ENCODE results near the gene HBP1.

Gene HBP1

DNA sequence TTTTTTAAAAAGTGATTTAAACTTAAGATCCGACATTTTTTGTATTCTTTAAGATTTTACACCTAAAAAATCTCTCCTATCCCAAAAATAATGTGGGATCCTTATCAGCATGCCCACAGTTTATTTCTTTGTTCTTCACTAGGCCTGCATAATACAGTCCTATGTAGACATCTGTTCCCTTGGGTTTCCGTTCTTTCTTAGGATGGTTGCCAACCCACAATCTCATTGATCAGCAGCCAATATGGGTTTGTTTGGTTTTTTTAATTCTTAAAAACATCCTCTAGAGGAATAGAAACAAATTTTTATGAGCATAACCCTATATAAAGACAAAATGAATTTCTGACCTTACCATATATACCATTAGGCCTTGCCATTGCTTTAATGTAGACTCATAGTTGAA, 8.4 kb upstream of the HBP1 start:
- intact Hi-C loops (cut with DNase I; ENCODE audit: low total_unique reads): no loop called here
- H3K9me3 ChIP-seq: no peaks in the 10 kb centered on the region

DNA sequence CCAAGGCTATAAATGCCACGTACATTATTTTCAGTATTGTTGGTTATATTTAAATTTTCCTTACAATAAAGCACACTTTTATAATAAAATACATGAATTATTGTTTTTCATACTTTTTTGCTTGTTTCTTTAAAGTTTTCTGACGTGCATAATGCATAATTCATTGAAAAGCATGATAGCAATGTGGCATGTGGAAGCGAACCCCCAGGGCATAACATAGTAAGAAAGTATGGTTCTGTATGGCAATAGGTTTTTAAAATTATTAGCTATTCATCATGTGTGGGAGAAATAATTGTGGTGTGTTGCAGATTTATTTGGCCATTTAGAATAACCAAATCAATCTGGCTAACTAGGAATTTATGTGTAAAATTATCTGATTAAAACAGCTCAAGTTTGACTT, 7.4 kb upstream of the HBP1 start:
- TF ChIP-seq, protein P1, sequence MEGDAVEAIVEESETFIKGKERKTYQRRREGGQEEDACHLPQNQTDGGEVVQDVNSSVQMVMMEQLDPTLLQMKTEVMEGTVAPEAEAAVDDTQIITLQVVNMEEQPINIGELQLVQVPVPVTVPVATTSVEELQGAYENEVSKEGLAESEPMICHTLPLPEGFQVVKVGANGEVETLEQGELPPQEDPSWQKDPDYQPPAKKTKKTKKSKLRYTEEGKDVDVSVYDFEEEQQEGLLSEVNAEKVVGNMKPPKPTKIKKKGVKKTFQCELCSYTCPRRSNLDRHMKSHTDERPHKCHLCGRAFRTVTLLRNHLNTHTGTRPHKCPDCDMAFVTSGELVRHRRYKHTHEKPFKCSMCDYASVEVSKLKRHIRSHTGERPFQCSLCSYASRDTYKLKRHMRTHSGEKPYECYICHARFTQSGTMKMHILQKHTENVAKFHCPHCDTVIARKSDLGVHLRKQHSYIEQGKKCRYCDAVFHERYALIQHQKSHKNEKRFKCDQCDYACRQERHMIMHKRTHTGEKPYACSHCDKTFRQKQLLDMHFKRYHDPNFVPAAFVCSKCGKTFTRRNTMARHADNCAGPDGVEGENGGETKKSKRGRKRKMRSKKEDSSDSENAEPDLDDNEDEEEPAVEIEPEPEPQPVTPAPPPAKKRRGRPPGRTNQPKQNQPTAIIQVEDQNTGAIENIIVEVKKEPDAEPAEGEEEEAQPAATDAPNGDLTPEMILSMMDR (IDR thresholded peaks at IDR 0.05): no peak
- no peaks in the 10 kb centered on the region for H3K27me3 ChIP-seq
- intact Hi-C loops (cut with DNase I; ENCODE audit: low total_unique reads): no loop called here
- H3K4me1 ChIP-seq: no peaks in the 10 kb centered on the region
- H3K4me3 ChIP-seq: no peak overlapping the region
- DNase-seq: no peak
- no peaks in the 10 kb centered on the region for H3K9me3 ChIP-seq
- H3K36me3 ChIP-seq: no peaks in the 10 kb centered on the region
- H3K27ac ChIP-seq: no peak overlapping the region

More for the DNA sequence above, 8.4 kb upstream of the HBP1 start:
- Histone ChIP-seq H3K4me3 (no peak overlapping the region), H3K36me3 (no peaks in the 10 kb centered on the region), H3K4me1 (no peaks in the 10 kb centered on the region), H3K27me3 (no peaks in the 10 kb centered on the region), H3K27ac (no peak overlapping the region)
- TF ChIP-seq, protein P1 (IDR thresholded peaks at IDR 0.05): no peak
- DNase-seq: no peak

DNA sequence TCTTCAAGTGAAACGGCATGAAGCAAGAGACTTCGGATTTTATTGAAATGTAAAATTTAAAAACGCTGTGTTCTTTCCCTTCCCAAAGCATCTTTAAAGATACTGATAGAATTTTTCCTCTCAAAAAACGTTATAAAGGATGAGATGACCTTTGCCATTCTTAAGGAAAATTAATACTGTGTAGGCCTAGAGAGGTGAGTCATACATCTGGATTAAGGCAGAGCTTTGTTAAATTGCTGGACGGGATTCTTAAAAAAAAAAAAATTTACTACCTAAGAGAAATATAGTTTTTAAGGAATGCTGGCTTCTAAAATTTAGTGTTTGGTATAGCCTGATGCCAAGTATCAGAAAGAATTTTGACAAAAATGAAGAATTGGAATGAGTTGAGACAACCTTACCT, 6.3 kb upstream of the HBP1 start:
- no peaks in the 10 kb centered on the region for H3K9me3 ChIP-seq
- TF ChIP-seq, protein P1 (IDR thresholded peaks at IDR 0.05): no peak
- no peak overlapping the region for H3K27ac ChIP-seq
- peaks cover 0 to 8% (median 0%) of the 10 kb centered on the region in 4 donors for H3K4me1 ChIP-seq
- DNase-seq: no peak
- no peaks in the 10 kb centered on the region for H3K27me3 ChIP-seq
- no peaks in the 10 kb centered on the region for H3K36me3 ChIP-seq
- intact Hi-C loops (cut with DNase I; ENCODE audit: low total_unique reads): no loop called here
- H3K4me3 ChIP-seq: no peak overlapping the region

DNA sequence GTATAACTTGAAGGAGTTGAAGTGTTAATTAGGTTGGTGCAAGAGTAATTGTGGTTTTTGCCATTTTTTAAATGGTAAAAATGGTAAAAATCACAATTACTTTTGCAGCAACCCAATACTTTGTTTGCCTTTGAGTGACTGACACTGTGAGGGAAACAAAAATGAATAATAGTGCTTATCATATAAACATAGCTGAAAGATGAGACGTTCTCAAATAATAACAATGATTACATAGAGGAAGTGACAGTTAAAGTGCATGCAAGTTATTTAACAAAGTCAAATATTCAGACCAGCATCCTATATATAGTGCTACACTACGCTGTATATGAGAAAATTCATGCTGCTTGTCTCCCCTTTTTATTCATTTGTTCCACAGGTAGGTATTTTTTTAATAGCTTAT, 4.7 kb upstream of the HBP1 start:
- Histone ChIP-seq H3K27ac (no peak overlapping the region), H3K4me1 (peaks cover 0 to 8% (median 0%) of the 10 kb centered on the region in 4 donors), H3K27me3 (no peaks in the 10 kb centered on the region), H3K9me3 (no peaks in the 10 kb centered on the region), H3K36me3 (no peaks in the 10 kb centered on the region), H3K4me3 (no peak overlapping the region)
- DNase-seq: no peak
- intact Hi-C loops (cut with DNase I; ENCODE audit: low total_unique reads): no loop called here
- TF ChIP-seq, protein P1 (IDR thresholded peaks at IDR 0.05): no peak

DNA sequence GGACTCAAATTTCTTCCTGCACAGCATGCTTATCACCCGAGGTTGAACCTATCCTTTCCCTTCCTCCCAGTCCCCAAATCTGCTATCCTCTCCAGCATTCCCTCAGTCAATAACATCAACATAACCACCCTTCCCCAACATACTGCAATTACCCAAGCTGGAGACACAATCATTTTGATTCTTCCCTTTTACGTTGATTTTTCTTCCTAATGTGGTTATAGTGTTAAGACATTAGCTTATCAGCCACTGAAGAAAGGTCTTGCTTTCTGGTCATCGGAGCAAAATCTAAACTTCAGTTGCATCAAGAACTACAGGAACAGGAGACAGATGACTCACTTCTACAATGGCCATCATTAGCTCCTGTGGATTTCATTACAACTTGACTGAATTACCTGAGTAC, 3.5 kb upstream of the HBP1 start:
- Histone ChIP-seq H3K36me3 (no peaks in the 10 kb centered on the region), H3K4me1 (peaks cover 0 to 11% (median 2%) of the 10 kb centered on the region in 4 donors), H3K4me3 (no peak overlapping the region), H3K9me3 (no peaks in the 10 kb centered on the region), H3K27me3 (no peaks in the 10 kb centered on the region), H3K27ac (no peak overlapping the region)
- TF ChIP-seq, protein P1 (IDR thresholded peaks at IDR 0.05): no peak
- intact Hi-C loops (cut with DNase I; ENCODE audit: low total_unique reads): no loop called here
- DNase-seq: no peak

All from tibial artery (tissue), 4 donors.